ENCODE data around the gene ALG1L2.
A peak's percentile ranks its signal among the peaks of the same experiment; 100 is the strongest.
"Not testable (repeated sequence)": the region's sequence is repeated elsewhere in the genome, so short reads cannot be mapped to it uniquely, and the experiment has no call there.

Gene ALG1L2

GRCh38 chr3:130136337-130136736, 54.7 kb downstream of the ALG1L2 start:
- DNase-seq = not testable (repeated sequence)

- DNase-seq = not testable (repeated sequence)
Observed at GRCh38 chr3:130137685-130138084, 56.1 kb downstream of the ALG1L2 start.

- not testable (repeated sequence) for DNase-seq
Observed at GRCh38 chr3:130138992-130139391, 57.4 kb downstream of the ALG1L2 start.

GRCh38 chr3:130140756-130141155, 59.1 kb downstream of the ALG1L2 start:
- DNase-seq = not testable (repeated sequence)

- DNase-seq = peak; percentile 41
Observed at GRCh38 chr3:130143648-130144327, 62.2 kb downstream of the ALG1L2 start.

GRCh38 chr3:130144328-130144650, 62.7 kb downstream of the ALG1L2 start:
- peak; percentile 79 for DNase-seq

GRCh38 chr3:130145456-130145855, 63.8 kb downstream of the ALG1L2 start:
- not testable (repeated sequence) for DNase-seq

GRCh38 chr3:130146465-130146864, 64.8 kb downstream of the ALG1L2 start:
- DNase-seq = not testable (repeated sequence)
